ENCODE data around the gene KLHL29. TPM values are rescaled to one million over a fixed set of nuclear protein-coding genes. Genes with fewer than 3 reads are reported as not detected.
A peak's percentile ranks its signal among the peaks of the same experiment; 100 is the strongest.

The KLHL29 gene
- total and polyA plus RNA-seq, 10 donors = 1.5 to 30.5 (median 9.4) TPM

GRCh38 chr2:23589739-23590138, 204.8 kb downstream of the KLHL29 start:
- TF ChIP-seq POLR2AphosphoS5 (IDR thresholded peaks at IDR 0.05) = no peak
- TF ChIP-seq CTCF (IDR thresholded peaks at IDR 0.05 in 8 of 11, conservative IDR thresholded peaks at IDR 0.05 in 3 of 11) = no peak
- no peak for TF ChIP-seq POLR2A (IDR thresholded peaks at IDR 0.05)
- peaks cover 0 to 19% (median 0%) of the 10 kb centered on the region in 7 donors for H3K27me3 ChIP-seq (replicated peaks in 1 of 7)
- no peak overlapping the region for H3K27ac ChIP-seq
- DNase-seq = peak; percentile 40
- H3K4me3 ChIP-seq = no peak overlapping the region
- H3K36me3 ChIP-seq = no peaks in the 10 kb centered on the region
- intact Hi-C loops (cut with DNase I; ENCODE audit: low total_unique reads) = no loop called here
- no peaks in the 10 kb centered on the region for H3K9me3 ChIP-seq
- 54 to 82% (median 62%) methylated on average over 2 of the region's 2 CpGs for WGBS, 5 donors
- peaks cover 0 to 15% (median 2%) of the 10 kb centered on the region in 6 donors for H3K4me1 ChIP-seq

GRCh38 chr2:23590241-23590869, 205.4 kb downstream of the KLHL29 start:
- intact Hi-C loops (cut with DNase I; ENCODE audit: low total_unique reads) = no loop called here
- Histone ChIP-seq H3K4me3 (no peak overlapping the region), H3K4me1 (peaks cover 0 to 15% (median 2%) of the 10 kb centered on the region in 6 donors), H3K36me3 (no peaks in the 10 kb centered on the region), H3K27me3 (replicated peaks in 1 of 7) (peaks cover 0 to 19% (median 0%) of the 10 kb centered on the region in 7 donors), H3K9me3 (no peaks in the 10 kb centered on the region), H3K27ac (no peak overlapping the region)
- TF ChIP-seq POLR2A (IDR thresholded peaks at IDR 0.05) (no peak), POLR2AphosphoS5 (IDR thresholded peaks at IDR 0.05) (no peak), CTCF (IDR thresholded peaks at IDR 0.05 in 8 of 11, conservative IDR thresholded peaks at IDR 0.05 in 3 of 11) (no peak)
- 79 to 86% (median 82%) methylated on average over 8 to 14 of the region's 14 CpGs for WGBS, 5 donors
- DNase-seq = peak; percentile 33

DNA sequence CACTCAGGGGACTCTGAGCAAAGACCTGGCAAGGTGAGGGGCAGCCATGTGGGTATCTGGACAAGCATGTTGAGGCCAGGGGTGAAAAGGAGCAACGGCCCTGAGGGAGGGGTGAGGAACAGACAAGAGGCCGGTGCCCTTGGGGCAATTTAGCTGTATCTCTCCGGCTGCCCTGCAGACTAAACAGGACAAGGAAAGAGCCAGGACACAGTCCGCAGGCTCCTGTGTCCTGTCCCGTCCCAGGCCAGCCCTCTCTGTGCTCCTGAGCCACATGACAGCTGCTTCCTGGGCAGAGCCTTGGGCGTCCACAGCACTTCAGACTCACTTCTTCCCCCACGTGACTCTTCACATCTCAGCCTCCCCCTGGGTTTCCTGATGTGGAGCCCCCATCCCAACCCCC, 206.1 kb downstream of the KLHL29 start:
- Histone ChIP-seq H3K4me3 (no peak overlapping the region), H3K27me3 (replicated peaks in 1 of 7) (peaks cover 0 to 25% (median 0%) of the 10 kb centered on the region in 7 donors), H3K36me3 (no peaks in the 10 kb centered on the region), H3K27ac (no peak overlapping the region), H3K9me3 (no peaks in the 10 kb centered on the region), H3K4me1 (peaks cover 0 to 15% (median 2%) of the 10 kb centered on the region in 6 donors)
- WGBS, 5 donors = 34 to 44% (median 41%) methylated on average over 7 of the region's 7 CpGs
- TF ChIP-seq POLR2A (IDR thresholded peaks at IDR 0.05) (no peak), POLR2AphosphoS5 (IDR thresholded peaks at IDR 0.05) (no peak), CTCF (IDR thresholded peaks at IDR 0.05 in 8 of 11, conservative IDR thresholded peaks at IDR 0.05 in 3 of 11) (no peak)
- DNase-seq = no peak
- intact Hi-C loops (cut with DNase I; ENCODE audit: low total_unique reads) = no loop called here

DNA sequence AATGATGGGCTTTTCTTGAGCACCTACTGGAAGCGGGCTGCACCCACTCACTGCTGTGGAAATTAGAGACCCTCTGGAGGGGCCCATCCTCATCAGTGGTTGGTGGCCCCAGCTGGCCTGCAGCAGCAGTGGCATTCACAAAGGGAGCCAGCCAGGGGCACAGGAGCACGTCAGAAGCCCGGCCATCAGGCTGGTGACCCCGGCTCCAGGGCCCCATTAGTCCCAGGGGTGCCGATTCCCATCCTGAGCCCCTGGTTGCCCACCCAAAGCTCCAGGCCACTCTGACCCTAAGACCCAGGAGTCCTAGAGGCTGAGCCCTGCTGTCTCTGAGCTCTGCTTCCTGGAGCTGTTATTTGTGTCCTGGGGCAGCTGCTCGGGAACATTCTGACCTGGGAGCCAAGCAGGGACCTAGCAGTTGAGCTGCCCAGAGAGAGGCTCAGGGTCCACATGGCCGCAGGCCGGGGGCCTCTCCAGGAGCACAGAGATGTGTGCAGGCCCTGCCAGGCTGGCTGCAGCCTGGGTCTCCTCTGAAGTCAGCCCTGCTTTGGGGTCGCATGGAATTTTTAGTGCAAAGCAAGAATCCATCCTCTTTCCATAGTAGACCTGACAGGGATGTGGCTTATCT, 207.2 kb downstream of the KLHL29 start:
- H3K27ac ChIP-seq = no peak overlapping the region
- intact Hi-C loops (cut with DNase I; ENCODE audit: low total_unique reads) = no loop called here
- peak; percentile 64 for DNase-seq
- H3K36me3 ChIP-seq = no peaks in the 10 kb centered on the region
- WGBS, 5 donors = 81 to 98% (median 92%) methylated on average over 5 to 9 of the region's 9 CpGs
- H3K27me3 ChIP-seq (replicated peaks in 1 of 7) = peaks cover 0 to 25% (median 0%) of the 10 kb centered on the region in 7 donors
- no peak for TF ChIP-seq POLR2AphosphoS5 (IDR thresholded peaks at IDR 0.05)
- no peak for TF ChIP-seq CTCF (IDR thresholded peaks at IDR 0.05 in 8 of 11, conservative IDR thresholded peaks at IDR 0.05 in 3 of 11)
- no peak for TF ChIP-seq POLR2A (IDR thresholded peaks at IDR 0.05)
- H3K4me1 ChIP-seq = peaks cover 0 to 9% (median 2%) of the 10 kb centered on the region in 6 donors
- no peaks in the 10 kb centered on the region for H3K9me3 ChIP-seq
- H3K4me3 ChIP-seq = no peak overlapping the region
